HG02610 (cell line): ENCODE results near the gene ANKRD36.
"Not testable (repeated sequence)": the region's sequence is repeated elsewhere in the genome, so short reads cannot be mapped to it uniquely, and the experiment has no call there.

ENCODE experiments used
- ATAC-seq: cut with Tn5 transposase; IDR thresholded peaks from one replicate; pipeline ENCODE4 v1.9.1; 2021; ENCODE audit warnings: mild to moderate bottlenecking, moderate library complexity; ENCODE audit not compliant: unreplicated experiment

Gene ANKRD36

DNA sequence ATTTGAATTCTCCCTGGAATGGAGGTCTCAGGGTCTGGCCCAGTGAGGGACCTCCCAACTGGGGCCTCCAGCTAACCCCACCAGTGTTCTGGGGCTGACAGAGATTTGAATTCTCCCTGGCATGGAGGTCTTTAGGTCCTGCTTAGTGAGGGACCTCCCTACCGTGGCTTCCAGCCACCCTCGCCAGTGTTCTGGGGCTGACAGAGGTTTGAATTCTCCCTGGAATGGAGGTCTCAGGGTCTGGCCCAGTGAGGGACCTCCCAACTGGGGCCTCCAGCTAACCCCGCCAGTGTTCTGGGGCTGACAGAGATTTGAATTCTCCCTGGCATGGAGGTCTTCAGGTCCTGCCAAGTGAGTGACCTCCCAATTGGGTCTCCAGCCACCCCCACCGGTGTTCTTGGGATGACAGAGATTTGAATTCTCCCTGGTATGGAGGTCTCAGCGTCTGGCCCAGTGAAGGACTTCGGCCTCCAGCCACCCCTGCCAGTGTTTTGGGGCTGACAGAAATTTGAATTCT is 155.2 kb downstream of the ANKRD36 start:
- ATAC-seq, result not testable (repeated sequence)

DNA sequence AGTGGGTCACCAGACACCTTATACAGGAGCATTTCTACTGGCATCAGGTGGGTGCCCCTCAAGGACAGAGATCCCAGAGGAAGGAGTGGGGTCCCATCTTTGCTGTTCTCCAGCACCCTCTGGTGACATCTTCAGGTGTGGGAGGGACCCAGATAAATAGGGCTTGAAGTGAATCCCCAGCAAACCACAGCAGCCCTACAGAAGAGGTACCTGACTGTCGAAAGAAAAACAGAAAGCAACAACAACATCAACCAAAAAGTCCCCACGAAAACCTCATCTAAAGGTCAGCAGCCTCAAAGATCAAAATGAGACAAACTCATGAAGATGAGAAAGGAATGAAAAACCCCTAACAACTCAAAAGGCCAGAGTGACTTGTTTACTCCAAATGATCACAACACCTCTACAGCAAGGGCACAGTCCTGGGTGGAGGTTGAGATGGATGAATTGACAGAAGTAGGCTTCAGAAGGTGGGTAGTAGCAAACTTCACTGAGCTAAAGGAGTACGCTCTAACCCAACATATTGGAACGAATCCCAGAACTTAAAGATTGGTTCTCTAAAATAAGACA is 163.4 kb downstream of the ANKRD36 start:
- ATAC-seq, result peak; percentile 55

- not testable (repeated sequence) for ATAC-seq
These were observed 172.2 kb downstream of the ANKRD36 start for GRCh38 chr2:97285187-97285586.

- not testable (repeated sequence) for ATAC-seq
These were observed 180.7 kb downstream of the ANKRD36 start for GRCh38 chr2:97293687-97294086.
